GM18502 (cell line): Measurements from ENCODE around the gene PPP2R5D.
"Not testable (repeated sequence)": the region's sequence is repeated elsewhere in the genome, so short reads cannot be mapped to it uniquely, and the experiment has no call there.

ENCODE experiments used
- ATAC-seq: cut with Tn5 transposase; IDR thresholded peaks from one replicate; pipeline ENCODE4 v1.9.1; 2021; ENCODE audit warnings: mild to moderate bottlenecking; ENCODE audit not compliant: unreplicated experiment, poor library complexity

PPP2R5D gene

DNA sequence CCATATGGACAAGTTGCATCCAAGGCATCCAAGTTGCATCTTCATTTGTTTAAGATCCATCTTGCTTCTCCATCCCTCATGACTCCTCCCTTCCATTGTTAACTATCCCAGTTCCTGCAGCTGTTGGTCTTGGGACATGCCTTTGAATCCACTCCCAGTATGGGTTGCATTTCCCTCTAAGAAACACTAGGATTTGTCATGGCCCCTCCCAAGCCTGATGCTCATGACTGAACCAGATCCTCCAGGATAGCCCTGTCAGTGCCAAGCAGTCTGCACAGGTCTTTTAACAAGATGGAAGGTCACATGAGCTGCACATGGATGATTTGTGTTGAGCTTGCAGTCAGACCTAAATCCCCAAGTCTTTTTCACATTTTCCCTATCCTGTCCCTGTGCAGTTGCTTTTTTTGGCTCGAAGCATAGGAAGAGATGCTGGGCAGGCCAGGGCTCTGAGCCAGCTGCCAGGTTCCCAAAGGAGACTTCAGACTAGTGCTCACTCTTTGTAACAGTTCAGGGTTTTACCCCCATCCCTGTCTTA, 4.2 kb downstream of the PPP2R5D start:
- ATAC-seq = no peak

DNA sequence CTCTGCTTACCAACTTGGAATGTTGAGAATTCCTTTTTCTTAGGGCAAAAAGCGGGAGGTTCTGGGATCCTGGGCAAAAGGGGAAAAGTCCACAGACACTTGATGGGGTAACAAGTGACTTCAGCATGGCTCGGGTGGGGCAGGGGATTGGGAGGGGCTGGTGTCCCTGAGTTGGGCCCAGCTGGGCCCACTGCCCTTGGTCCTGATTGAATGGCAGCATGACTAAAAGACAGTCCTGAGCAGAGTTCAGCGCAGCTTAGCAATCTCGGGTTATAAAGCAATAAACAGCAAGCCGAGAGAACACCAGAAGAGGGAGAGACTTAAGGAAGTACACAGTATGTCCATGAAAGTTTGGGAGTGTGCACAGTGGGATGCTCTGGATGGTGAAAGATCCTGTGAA, 5.6 kb downstream of the PPP2R5D start:
- no peak for ATAC-seq

DNA sequence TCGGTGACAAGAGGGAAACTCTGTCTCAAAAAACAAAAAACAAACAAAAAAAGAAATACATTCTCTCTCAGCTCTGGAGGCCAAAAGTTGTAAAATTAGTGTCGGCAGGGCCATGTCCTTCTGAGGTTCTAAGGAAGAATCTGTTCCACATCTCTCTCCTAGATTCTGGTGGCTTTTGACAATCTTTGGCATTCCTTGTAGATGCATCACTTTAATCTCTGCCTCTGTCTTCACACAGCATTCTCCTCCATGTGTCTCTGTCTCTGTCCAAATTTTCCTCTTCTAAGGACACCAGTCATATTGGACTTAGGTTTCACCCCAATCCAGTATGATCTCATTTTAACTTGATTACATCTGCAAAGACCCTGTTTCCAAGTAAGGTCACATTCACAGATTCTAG, 9.1 kb downstream of the PPP2R5D start:
- no peak for ATAC-seq

DNA sequence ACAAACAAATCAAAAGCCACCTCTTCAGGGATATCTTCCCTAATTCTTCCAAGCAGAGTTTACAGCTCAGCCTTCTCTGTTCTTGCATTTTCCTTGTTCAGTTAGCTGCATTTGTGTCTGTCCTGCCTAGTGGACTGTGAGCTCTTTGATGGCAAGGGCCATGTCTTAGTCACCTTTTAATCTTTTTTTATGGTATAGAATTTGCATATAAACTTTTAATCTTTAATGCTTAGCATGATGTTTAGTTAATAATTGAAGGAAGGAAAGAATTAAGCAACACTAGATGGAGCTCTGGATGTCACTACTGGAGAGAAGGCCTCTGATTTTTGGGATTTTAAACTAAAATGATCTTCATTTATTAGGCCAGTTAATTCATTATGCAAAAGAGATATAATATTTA, 12.1 kb downstream of the PPP2R5D start:
- no peak for ATAC-seq

DNA sequence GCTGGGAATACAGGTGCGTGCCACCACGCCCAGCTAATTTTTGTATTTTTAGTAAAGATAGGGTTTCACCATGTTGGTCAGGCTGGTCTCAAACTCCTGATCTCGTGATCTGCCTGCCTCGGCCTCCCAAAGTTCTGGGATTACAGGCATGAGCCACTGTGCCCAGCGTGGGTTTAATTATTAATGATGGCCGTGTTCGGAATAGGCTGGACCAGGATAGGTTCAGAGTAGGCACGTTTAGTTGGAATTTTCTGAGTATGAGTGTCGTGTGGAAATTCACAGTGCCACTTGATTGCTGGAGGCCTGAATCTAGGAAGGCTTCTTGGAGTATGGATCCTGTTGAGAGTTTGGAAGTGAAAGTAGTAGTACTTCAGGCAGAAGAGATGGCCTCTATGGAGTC, 13.8 kb downstream of the PPP2R5D start:
- not testable (repeated sequence) for ATAC-seq

DNA sequence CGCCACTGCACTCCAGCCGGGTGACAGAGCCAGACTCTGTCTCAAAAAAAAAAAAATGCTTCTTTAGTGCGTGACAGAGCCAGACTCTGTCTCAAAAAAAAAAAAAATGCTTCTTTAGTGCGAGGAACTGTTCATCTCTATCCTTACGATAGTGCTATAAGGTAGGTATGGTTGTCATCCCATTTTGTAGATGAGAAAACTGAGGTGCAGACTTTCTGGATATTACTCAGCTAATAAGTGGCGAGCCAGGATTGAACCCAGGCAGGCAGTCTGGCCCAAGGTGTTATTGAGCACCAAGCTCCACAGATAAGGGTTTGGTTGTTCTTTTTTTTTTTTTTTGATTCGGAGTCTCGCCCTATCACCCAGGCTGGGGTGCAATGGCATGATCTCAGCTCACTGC, 17.5 kb downstream of the PPP2R5D start:
- ATAC-seq = no peak

DNA sequence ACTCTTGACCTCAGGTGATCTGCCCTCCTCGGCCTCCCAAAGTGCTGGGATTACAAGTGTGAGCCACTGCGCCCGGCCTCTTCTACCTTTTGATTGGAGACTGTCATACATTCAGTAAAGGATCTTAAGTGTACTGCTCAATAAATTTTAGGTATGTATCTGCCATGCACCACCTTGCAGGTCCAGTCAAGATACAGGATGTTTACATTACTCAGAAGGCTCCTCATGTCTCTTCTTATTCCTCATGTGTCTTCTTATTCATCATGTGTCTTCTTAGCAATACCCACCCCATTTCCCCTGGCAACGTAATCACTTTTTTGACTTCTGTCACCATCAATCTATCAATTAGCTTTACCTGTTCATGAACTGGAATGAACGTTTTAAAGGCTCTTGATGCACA, 21.5 kb downstream of the PPP2R5D start:
- ATAC-seq = no peak

DNA sequence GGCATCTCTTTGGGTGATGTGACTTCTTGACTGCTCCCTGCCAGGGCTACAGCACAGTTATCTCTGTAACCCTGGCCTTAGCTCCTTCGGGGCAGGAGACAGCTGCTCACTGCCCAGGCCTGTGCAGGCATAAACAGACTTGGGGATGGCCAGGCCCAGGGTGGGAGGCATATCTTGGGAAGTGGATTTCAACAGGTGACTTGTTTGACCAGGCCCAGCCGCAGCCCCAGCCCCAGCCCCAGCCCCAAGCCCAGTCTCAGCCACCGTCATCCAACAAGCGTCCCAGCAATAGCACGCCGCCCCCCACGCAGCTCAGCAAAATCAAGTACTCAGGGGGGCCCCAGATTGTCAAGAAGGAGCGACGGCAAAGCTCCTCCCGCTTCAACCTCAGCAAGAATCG, 21.9 kb downstream of the PPP2R5D start:
- ATAC-seq = no peak

DNA sequence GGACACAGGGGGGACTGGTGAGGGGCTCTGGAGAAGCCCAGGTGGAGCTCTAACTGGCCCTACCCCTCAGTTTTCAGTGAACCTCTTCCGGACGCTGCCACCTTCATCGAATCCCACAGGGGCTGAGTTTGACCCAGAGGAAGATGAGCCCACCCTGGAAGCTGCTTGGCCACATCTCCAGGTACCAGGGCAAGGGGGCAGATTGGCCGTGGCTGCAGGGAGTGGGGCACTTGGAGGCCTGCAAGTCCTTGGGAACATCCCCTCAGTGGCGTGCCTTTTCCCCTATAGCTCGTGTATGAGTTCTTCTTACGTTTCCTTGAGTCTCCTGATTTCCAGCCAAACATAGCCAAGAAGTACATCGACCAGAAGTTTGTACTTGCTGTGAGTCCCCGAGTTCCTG, 22.8 kb downstream of the PPP2R5D start:
- ATAC-seq = no peak

DNA sequence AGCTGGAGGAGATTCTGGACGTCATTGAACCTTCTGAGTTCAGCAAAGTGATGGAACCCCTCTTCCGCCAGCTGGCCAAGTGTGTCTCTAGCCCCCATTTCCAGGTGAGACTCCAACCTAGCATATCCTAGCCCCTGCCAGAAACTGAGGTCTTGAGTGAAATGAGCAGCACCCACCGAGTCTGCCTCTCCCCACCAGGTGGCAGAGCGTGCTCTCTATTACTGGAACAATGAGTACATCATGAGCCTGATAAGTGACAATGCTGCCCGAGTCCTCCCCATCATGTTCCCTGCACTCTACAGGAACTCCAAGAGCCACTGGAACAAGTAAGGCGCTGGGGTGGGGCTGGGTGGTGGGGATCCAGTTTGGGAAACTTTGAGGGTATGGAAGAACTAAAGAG, 24.8 kb downstream of the PPP2R5D start:
- ATAC-seq = no peak

DNA sequence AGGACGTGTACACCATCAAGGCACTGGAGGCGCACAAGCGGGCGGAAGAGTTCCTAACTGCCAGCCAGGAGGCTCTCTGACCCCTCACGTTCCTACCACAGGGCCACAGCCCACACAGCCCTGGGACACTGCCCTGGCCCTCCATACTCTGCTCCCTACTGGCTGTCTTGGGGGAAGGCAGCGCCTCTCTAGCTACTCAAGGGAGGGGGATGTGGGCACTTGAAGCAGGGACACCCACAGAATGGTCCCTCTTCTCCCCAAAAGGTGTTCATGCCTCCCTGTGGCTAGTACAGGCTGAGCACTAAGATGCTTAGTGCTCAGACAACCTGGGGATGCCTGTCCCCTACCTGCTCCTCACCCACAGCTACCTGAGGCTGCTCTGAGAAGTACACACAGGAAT, 26.8 kb downstream of the PPP2R5D start:
- ATAC-seq = no peak

DNA sequence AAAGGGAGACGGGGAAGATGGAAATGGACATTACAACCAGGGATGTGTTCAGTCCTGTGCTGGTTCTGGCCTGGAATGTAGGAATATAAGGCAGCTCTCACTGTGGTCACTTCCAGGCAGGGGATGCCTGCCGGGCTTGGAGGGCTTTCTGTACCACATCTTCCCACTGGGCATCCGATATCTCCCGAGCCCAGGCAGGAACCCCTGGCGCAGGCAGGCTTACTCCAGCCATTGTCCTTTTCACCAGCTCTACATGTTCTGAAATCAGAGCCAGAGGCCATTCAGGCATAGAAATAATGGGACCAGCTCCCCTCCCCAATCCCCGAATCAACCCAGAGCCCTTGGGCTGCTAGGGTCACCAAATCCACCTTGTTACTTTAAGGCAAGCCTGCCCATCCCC, 28.0 kb downstream of the PPP2R5D start:
- no peak for ATAC-seq

DNA sequence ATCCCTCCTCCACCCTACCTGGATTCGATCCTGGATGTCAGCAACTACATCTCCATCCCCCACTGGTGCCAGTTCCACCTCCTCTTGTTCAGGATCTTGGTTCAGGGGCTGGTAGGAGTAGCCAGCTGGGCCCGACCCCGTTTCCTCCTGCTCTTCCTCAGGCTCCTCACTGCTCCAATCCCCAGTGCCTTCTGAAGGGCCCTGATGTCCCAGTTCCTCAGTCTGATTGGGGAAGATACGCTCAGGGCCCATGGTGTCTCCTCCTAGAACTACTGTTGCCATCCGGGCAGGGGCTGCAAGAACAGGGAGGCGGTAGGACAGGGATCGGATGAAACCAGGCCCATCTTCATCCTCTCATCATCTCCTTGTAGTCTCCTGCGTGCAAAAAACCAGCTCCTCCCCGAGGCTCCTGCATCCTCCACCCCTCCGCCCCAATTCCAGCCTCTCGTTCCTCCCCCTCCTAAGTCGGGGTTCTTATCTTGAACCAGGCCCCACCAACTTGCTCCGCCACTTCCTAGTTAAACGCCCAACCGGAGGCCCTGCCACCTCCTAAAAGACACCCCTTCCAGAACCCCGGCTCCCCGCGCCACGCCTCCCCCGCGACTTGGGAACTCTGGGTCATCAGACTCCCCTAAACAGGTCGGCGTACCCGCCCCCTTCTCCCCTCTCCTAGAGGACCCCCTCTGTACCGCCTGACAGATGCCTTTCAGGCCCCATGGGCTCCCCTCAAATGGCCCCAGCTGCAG, 28.9 kb downstream of the PPP2R5D start:
- no peak for ATAC-seq

DNA sequence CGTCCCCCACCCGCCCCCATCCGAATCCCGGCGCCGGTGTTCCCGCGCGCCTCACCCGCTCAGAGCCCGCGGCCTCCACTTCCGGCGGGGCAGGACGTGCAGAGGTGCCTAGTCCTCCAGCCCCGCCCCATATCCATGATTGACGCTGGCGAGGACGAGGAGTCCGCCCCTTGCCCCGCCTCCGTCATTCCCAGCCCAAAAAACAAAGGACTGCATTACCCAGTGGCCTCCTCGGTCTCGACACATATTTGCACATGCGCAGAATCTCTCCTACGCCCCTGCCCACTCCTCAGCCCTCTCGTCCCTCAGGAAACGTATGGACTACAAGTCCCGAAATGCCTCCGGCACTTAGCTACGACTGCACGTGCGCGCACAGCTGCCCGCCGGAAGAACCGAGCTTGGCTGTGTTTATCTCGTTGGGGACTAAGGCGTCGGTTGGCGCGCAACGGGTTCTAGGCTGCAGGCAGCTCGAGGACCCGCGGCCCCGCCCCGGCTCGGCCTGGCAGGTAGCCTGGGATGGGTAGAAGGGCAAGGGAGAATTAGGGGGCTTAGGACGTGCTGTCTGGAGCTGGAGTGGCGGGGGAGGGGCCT, 29.6 kb downstream of the PPP2R5D start, which contains the start of the genes KLHDC3 and MEA1:
Gene KLHDC3 (plus strand): TSS at position 407 of the 591 bp plus-strand sequence. CDS start 2,944 bp downstream, outside the sequence.
Gene MEA1 (minus strand): TSS at position 104 of the 591 bp plus-strand sequence. CDS start 133 bp downstream, outside the sequence.
- ATAC-seq = peak; percentile 90

DNA sequence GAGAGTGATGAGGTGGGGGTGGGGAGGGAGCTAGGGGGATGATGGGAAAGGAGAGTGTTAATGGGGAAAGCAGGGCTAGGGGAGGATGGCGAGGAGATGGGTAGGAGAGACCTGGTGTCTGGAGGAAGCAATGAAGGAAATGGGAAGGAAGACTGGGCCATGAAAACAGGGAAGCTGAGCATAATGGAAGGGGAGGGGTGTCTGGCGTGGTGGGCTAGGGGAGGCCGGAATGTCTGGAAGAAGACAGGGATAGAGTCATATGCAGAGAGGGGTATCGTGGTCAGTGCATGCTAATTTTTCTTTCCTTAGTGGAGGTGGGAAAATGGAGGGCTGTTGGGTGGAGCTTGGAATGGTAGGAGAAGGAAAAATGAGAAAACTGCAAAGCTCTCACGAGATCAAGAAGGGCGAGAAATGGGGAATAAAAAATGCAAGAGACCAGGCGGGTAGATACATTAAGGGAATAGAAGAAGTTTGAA, 30.1 kb downstream of the PPP2R5D start:
- no peak for ATAC-seq

DNA sequence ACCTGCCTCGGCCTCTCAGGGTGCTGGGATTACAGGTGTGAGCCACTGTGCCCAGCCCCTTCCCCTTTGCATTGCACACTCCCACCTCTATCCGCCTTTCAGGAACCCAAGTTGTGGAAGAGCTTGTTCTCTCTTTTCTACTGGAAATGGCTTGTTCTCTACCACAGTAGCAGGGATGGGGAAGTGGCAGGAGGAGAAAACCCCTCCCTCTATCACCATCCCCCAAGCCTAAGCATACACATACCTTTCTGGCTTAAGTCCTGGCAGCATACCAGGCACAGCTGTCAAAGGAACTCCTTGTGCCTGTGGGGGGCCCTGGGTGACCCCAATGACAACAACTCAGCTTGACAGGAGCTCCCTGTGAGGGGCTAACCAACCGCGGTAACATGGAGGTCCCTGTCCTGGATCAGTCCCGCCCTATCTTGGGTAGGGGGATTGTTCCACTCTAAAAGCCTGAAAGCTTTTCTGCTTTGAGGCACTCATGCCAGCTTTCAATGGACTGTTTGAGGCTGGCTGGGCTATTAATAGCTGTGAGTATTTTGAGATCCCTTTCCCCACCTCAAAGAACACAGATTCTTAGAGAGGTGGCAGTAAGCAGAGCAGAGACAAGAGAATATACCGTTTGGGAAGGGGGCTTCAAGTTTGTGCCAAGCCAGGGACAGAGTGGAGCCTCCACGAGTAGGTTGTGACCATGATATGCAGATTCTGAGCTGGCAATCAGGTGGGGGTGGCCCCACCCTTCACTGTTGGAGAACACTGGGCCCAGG, 32.0 kb downstream of the PPP2R5D start:
- no peak for ATAC-seq

DNA sequence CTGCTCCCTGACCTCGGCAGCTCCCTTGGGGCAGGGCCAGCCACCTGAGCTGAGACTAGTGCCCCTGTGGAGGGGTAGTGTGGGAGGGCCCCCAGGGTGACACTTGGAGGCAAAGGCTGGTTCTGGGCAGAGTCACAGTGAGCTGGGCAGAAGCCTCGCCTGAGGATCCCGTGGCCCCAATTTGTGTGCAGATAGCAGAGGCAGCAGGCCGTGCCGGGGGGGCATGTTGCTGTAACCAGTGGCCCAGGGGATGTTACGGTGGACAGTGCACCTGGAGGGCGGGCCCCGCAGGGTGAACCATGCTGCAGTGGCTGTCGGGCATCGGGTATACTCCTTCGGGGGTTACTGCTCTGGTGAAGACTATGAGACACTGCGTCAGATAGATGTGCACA, 32.6 kb downstream of the PPP2R5D start:
- no peak for ATAC-seq

DNA sequence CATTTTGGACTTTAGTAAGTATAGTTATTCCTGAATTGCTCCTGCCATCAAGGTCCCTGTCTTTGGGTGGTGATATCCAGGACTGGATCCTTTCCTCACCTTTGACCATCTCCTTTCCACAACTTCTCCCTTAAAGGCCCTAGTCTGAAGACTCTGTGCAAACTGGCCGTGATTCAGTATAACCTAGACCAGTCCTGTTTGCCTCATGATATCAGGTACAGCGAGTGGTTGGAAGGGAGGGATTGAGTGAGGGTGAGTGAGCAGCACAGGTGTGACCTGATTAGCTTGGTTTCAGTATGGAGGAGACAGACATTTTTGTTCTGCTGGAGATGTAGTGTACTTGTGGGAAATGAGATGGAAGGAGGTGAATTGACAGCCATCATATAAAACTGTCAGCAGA, 34.8 kb downstream of the PPP2R5D start:
- no peak for ATAC-seq

DNA sequence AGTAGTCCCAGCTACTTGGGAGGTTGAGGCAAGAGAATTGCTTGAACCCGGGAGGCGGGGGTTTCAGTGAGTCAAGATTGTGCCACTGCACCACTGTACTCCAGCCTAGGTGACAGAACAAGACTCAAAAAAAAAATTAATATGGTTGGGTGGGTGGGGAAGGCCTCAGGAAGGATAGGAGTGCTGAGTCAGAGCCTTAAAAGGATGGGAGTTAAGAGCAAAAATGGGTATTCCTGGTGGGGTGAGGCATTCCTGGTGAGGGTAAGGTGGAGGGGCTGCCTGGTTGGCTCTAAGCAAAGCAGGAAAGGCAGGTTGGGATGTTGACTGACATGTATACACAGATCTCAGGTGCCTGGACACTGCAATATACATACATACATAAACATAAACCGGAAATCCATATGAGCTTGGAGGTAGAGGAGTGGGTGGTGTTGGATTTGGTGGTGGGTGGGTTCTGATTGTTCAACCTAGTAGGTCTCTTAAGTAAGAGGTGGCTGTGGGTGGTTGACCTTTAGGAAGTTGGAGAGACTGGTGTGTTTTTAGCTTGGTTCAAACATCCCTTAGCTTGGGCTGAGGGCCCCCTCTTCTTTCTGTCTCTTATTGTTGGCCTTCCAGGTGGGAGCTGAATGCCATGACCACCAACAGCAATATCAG, 35.8 kb downstream of the PPP2R5D start:
- ATAC-seq = no peak

DNA sequence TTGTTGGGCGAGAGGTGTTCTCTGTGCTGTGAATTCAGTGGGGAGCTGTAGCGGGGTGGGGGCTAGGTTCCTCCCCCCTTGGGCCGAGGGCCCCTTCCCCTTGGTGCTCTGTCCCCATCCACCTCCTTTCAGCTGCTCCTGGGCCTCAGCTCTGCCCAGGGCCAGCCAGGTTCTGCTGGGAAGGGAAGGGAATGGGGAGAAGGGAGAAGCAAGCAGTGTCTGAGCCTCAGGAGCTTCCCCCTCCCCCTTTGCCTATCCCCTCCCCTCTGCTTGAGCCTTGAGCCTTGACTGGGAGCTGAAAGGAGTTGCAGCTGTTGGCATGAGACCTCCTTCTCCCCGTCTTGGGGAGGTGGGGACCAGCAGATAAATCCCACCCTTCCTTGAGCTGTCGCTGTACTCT, 36.5 kb downstream of the PPP2R5D start:
- no peak for ATAC-seq
